ENCODE measurements around the gene GZMM.

The GZMM gene

DNA sequence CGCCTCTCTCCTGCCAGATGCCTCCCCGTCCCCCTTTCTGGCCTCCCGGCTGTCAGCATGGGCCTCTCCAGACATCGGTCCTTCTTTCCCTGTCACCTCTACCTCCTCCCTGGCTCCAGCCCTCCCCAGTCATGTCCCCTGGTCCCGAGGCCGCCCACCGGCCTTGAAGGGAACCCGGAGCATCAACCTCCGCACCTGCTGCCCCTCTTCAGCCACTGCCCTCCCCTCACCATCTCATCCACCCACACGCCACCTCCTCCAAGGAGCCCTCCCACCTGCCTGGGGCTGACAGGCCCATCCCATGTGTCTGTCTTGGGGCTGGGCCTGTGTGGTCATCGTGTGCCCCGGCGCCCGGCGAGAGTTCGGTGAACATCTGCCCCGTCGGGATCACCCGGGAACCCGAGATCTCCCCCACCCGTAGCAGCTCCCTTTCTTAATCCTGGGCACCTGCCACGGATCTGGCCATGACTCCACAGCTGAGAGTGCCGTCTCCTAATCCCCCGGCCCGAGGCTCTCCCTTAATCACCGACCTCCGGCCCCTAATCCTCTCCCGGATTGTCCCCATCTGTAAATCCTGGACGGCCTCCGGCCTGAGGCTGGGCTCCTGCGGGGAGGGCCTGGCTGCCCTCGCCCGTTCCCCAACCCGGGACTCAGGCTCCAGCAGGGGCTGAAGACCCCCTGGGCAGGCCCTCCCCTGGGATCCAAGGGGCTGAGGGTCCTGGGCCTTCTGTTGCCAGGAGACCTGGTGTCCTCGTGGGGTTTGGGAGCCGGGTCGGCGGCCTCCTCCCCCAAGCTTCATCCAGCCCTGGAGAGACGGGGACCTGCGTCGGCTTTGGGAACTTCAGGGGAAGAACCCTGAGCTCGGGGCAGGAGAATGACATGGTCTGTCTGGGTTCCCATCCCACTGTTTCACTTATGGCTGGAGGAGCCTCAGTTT, 51.7 kb downstream of the GZMM start:
- DNase-seq (ENCODE audit: low read depth, low spot score): no peak

GRCh38 chr19:596263-596655, 52.4 kb downstream of the GZMM start:
- H3K4me3 ChIP-seq (ENCODE audit: low read depth, low read length): no peak overlapping the region
- TF ChIP-seq, protein P1, sequence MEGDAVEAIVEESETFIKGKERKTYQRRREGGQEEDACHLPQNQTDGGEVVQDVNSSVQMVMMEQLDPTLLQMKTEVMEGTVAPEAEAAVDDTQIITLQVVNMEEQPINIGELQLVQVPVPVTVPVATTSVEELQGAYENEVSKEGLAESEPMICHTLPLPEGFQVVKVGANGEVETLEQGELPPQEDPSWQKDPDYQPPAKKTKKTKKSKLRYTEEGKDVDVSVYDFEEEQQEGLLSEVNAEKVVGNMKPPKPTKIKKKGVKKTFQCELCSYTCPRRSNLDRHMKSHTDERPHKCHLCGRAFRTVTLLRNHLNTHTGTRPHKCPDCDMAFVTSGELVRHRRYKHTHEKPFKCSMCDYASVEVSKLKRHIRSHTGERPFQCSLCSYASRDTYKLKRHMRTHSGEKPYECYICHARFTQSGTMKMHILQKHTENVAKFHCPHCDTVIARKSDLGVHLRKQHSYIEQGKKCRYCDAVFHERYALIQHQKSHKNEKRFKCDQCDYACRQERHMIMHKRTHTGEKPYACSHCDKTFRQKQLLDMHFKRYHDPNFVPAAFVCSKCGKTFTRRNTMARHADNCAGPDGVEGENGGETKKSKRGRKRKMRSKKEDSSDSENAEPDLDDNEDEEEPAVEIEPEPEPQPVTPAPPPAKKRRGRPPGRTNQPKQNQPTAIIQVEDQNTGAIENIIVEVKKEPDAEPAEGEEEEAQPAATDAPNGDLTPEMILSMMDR (IDR thresholded peaks at IDR 0.05; ENCODE audit: low read depth, low read length): no peak
- DNase-seq (ENCODE audit: low read depth, low spot score): no peak
- in situ Hi-C loops (cut with HindIII; ENCODE audit: low sequenced_read_pairs): no loop called here

More for the DNA sequence above, 51.7 kb downstream of the GZMM start:
- in situ Hi-C loops (cut with HindIII; ENCODE audit: low sequenced_read_pairs): no loop called here
- H3K4me3 ChIP-seq (ENCODE audit: low read depth, low read length): no peak overlapping the region
- TF ChIP-seq, protein P1 (IDR thresholded peaks at IDR 0.05; ENCODE audit: low read depth, low read length): no peak

GRCh38 chr19:597406-598315, 53.8 kb downstream of the GZMM start:
- in situ Hi-C loops (cut with HindIII; ENCODE audit: low sequenced_read_pairs): no loop called here
- DNase-seq (ENCODE audit: low read depth, low spot score): no peak
- TF ChIP-seq, protein P1 (IDR thresholded peaks at IDR 0.05; ENCODE audit: low read depth, low read length): no peak
- no peak overlapping the region for H3K4me3 ChIP-seq (ENCODE audit: low read depth, low read length)

Measured in astrocyte of the spinal cord (primary cell).